Keratinocyte (primary cell): ENCODE measurements around the gene EFR3B.

Source experiments
- CTCF ChIP-seq, 3 experiments: IDR thresholded peaks in 1 of 3; conservative IDR thresholded peaks in 1 of 3; optimal IDR thresholded peaks in 1 of 3; 2 replicates in 2 of 3; 3 replicates in 1 of 3; pipeline versions ENCODE3 to v1.5.1; 2011; ENCODE audit warnings: low read length in 3 of 3, mild to moderate bottlenecking in 3 of 3, moderate library complexity in 2 of 3, control low read depth in 1 of 3, inconsistent platforms in 1 of 3; ENCODE audit not compliant: insufficient read depth in 2 of 3; ENCODE audit errors: extremely low read depth in 1 of 3
- EZH2 ChIP-seq: IDR thresholded peaks from one replicate; pipeline ENCODE4 v1.6.1; 2012; ENCODE audit warnings: inconsistent platforms, mild to moderate bottlenecking, low read length, moderate library complexity

- TF ChIP-seq EZH2: no peak
- no peak for TF ChIP-seq CTCF (optimal IDR thresholded peaks at IDR 0.05 in 1 of 3, IDR thresholded peaks at IDR 0.05 in 1 of 3, conservative IDR thresholded peaks at IDR 0.05 in 1 of 3; ENCODE audit: extremely low read depth in 1 of 3, insufficient read depth in 2 of 3, low read length in 3 of 3)
Observed at GRCh38 chr2:25079050-25079635, 37.3 kb downstream of the EFR3B start.
